ENCODE results near the gene MATCAP1.

DNA sequence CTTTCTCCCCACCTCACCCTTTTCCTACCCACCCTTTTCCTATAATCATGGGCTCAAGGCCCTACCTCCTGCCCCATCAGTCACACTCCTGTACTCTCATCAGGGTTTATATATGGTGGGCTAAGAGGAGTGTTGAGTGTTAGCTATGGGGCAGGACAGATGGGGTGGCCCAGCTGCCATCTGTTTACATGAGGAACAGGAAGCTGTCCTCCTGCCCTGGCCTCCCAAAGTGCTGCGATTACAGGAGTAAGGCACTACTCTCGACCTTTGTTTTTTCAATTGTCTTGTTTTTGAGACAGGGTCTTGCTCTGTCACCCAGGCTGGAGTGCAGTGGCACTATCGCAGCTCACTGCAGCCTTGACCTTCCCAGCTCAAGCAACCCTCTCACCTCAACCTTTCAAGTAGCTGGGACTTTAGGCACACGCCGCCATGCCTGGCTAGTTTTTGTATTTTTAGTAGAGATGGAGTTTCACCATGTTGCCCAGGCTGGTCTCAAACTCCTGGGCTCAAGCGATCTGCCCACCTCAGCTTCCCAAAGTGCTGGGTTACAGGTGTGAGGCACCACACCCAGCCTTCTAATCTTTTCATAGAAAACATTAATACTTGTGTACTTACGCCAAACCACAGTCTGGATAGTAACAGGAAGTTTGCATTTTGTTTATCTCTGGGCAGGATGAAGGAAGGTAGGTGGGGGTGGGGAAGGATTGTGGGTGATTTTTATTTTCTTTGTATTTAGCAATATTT is 25.7 kb downstream of the MATCAP1 start:
- TF ChIP-seq EZH2 (IDR thresholded peaks at IDR 0.05; ENCODE audit: borderline replicate concordance, low read length) = no peak
- TF ChIP-seq, protein P1, sequence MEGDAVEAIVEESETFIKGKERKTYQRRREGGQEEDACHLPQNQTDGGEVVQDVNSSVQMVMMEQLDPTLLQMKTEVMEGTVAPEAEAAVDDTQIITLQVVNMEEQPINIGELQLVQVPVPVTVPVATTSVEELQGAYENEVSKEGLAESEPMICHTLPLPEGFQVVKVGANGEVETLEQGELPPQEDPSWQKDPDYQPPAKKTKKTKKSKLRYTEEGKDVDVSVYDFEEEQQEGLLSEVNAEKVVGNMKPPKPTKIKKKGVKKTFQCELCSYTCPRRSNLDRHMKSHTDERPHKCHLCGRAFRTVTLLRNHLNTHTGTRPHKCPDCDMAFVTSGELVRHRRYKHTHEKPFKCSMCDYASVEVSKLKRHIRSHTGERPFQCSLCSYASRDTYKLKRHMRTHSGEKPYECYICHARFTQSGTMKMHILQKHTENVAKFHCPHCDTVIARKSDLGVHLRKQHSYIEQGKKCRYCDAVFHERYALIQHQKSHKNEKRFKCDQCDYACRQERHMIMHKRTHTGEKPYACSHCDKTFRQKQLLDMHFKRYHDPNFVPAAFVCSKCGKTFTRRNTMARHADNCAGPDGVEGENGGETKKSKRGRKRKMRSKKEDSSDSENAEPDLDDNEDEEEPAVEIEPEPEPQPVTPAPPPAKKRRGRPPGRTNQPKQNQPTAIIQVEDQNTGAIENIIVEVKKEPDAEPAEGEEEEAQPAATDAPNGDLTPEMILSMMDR (conservative IDR thresholded peaks at IDR 0.05 in 1 of 2, IDR thresholded peaks at IDR 0.05 in 1 of 2; ENCODE audit: extremely low read depth in 1 of 2, insufficient read depth in 1 of 2, low read depth in 1 of 2, low read length in 2 of 2) = no peak

All from mammary epithelial cell (primary cell).